Germinal center (tissue), 1 donor: Measurements from ENCODE around the gene STXBP2.

Source experiments
- DNase-seq: peaks from one replicate; pipeline ENCODE4 v3.0.0; 2012; ENCODE audit warnings: mixed read lengths, low spot score

The STXBP2 gene

DNA sequence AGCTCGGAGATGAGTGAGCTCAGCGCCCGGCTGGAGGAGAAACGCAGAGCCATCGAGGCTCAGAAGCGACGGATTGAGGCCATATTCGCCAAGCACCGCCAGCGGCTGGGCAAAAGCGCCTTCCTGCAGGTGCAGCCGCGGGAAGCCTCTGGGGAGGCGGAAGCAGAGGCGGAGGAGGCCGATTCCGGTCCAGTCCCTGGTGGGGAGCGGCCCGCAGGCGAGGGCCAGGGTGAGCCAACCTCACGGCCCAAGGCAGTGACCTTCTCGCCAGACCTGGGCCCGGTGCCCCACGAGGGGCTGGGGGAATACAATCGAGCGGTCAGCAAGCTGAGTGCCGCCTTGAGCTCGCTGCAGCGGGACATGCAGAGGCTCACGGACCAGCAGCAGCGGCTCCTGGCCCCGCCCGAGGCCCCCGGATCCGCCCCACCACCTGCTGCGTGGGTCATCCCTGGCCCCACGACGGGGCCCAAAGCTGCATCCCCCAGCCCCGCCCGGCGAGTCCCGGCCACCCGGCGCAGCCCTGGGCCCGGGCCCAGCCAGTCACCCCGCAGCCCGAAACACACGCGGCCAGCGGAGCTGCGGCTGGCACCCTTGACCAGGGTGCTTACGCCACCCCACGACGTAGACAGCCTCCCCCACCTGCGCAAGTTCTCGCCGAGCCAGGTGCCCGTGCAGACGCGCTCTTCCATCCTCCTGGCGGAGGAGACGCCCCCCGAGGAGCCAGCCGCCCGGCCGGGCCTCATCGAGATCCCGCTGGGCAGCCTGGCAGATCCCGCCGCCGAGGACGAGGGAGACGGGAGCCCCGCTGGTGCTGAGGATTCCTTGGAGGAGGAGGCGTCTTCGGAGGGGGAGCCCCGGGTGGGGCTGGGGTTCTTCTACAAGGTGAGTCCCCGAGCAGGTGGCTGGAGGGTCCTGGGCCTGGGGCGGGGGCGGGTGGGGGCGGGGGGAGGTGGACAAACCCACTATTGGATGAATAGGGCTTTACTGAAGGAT, 24.3 kb upstream of the STXBP2 start:
- no peak for DNase-seq

DNA sequence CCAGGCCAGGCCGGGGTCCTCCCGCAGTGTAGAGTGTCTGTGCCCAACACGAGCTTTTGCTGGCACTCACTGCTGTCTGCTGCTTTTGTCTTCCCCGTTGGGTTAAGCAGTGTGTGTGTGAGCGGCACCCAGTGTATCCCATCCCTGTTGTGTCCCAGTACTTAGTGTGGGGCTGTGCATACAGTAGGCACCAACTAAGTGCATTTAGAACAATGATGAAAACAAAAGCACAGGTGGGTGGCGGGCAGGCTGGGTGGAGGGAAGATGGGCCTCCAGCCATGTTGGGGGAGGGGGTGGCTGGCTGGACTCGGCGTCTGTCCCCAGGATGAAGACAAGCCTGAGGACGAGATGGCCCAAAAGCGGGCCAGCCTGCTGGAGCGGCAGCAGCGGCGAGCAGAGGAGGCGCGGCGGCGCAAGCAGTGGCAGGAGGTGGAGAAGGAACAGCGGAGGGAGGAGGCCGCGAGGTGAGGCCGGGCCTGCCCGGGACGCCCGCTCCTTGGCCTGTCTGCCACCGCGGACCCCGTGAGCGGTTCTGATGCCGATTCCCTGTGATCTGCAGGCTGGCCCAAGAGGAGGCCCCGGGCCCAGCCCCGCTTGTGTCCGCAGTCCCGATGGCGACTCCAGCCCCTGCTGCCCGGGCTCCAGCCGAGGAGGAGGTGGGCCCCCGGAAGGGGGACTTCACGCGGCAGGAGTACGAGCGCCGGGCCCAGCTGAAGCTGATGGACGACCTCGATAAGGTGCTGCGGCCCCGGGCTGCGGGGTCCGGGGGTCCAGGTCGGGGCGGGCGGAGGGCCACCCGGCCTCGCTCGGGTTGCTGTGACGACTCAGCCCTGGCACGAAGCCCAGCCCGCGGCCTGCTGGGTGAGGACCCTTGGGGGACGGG, 21.8 kb upstream of the STXBP2 start:
- DNase-seq = no peak

DNA sequence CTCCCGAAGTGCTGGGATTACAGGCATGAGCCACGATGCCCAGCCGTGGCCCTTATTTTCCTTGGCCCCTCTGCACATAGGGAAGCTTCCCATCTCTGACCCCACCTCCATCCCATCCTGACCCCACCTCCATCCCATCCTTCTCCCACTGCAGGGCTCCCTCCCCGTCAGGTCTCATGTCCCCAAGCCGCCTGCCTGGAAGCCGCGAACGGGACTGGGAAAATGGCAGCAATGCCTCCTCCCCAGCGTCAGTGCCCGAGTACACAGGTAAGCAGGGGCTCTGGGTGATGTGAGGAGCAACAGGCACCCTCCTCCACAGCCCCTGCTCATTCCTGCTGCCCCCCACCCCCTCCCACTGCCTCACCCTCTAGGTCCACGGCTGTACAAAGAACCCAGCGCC, 19.7 kb upstream of the STXBP2 start:
- DNase-seq = no peak

DNA sequence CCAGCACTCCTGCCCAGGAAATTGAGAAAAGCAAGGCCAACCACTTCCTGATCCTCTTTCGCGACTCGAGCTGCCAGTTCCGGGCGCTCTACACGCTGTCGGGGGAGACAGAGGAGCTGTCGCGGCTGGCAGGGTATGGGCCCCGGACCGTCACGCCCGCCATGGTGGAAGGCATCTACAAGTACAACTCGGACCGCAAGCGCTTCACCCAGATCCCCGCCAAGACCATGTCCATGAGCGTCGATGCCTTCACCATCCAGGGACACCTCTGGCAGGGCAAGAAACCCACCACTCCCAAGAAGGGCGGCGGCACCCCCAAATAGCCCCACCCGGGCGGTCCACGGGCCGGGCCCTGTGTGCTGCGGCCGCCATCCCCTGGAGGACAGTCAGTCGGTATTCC, 19.2 kb upstream of the STXBP2 start:
- DNase-seq = no peak

DNA sequence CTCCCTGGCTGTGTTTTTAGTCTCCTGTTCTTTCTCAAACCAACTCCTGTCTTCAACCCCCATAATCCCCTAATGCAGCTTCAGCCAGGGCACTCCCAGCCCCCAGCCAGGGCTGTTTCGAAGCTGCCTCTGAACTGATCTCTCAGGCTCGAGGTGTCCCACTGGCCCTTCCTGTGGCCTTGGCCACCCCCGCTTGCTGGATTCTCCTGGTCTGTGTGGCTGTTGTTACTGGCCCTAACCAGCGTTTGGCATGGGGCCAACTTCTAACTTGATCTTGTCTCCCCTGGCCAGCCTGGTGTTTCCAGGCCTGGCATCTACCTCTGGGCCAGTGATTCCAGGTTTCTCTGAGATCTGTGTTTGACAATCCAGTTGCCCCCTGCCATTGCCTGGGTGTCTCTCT, 18.6 kb upstream of the STXBP2 start:
- DNase-seq = no peak

DNA sequence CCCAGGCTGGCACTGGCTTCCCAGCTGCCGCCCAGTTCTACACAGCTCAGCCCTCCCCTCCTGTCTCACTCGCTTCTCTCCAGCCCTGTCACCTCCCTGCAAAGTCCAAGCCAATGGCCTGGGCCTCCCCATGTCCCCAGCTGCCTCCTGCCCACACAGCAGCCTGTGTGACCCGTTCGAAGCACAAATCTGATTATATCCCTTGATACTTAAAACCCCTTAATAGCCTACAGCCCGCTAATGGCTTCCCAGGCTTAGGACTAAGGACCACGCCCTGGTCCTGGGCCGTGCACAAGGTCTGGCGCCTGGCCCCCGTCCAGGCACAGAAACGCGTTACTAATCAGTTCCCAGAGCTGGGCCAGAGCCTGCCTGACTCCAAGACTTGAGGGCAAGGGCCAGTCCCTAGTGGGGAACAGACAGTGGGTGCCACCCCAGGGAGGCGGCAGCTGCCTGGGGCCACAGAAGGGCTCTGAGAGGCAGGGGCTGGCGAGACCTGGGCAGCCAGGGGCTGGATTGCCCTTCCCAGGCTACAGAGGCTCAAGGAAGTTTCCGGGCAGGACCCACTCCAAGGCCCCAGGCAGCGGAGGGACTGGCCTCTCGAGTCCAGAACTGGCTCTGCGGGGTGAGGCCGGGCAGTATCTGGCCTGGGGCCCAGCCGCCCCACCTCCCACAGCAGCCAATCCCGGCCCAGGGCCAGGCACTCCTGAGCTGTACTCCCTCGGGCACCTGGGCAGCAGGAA, 18.0 kb upstream of the STXBP2 start:
- no peak for DNase-seq

DNA sequence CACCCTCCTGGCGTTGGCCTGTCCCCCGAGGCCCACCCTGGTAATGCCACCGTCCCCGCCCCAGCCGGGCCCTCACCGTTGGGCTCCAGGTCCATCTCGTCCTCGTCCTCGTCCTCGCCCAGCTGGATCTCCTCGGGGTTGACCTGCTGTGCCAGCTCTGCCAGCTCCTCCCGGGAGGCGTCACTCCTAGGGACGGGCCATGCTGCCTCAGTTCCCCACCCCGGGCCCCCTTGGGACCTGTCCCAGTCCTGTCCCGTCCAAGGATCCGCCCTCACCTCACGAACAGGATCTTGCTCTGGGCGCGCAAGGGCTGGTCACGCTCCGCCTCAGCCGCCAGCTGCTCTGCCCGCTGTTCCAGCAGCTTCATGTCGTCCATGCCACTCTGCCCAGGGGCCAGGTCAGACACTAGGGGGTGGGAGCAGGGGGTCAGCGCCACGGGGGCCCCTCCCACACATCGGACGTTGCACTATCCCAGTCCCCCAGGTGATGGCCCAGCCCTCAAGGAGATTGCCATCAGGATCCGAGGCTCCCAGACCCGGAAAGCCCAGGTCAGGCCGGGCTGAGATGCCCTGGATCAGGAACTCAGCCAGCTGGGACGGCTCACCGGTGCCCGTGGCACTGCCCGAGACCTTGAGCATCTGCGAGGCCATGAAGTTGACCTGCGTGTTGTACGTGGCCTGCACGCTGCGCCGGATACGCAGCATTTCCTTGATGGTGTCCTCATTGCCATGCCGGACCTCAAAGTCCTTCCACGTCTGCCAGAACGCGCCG, 17.1 kb upstream of the STXBP2 start:
- DNase-seq = no peak

DNA sequence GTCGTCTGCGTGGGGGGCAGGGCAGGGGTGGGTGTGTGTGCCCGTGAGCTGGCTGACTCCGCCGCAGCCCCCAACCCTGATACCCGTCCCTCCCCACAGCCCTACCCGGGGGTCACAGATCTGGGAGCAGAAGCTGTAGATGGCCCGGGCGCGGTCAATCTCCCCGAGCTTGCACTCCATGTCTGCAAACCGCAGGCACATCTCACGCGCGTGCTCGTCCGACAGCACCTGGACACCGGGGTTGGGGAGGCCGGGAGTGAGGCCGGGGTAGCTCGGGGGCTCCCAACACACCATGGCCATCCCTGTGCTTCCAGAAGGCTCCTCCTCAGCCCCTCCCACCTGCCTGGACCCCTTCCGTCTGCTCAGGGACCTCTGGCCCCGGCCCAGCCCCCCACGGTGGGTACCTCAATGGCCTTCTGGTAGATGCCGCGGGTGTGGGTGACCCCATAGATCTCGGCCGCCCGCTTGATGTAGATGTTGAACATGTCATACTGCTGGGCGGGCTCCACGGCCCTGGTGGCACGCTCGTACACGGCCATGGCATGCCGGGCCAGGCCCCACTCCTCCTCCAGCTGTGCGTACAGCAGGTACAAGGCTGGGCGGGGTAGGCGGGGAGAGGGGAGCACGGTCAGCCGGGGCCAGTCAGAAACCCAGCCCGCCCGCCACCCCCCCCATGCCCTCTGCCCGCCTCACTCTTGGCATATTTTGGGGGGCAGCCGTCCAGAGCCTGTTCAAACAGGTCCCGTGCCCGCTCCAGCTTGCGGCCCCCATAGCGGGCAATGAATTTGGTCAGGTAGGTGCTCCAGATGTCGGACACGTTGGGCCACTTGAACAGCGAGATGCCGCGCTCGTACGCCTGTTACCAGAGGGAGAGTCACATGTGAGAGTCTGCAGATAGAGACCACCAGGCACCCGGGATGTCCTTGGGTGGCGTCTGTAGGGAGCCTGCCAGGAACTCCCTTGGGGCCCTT, 16.2 kb upstream of the STXBP2 start:
- DNase-seq = no peak

DNA sequence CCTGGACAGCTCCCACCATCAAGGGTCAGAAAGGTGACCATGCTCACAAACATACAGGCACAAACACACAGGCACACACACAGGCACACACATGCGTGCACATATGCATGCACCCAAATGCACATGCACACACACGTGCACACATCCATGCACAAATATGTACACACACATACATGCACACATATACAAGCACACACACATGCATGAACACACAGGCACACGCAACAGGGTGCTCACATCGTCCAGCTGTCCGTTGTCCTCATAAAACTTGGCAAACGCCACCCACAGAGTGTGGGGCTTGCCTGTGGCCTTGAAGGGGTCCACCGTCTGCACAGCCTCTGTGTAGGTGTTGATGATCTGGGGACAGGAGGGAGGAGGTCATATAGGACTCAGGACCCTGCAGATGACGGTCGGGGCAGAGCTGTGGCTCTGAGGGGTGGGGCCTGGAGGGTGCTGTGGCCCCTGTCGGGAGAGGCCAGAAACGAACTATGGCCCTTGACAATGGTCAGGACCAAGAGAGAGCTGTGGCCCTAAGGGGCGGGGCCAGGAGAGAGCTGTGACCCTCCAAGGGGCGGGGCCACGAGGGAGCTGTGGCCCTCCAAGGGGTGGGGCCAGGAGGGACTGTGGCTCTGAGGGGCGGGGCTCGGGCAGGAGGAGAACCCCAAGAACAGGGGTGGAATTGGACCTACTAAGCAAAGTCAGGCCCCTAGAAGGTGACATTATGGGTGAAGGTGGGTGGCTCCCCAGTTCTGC, 13.8 kb upstream of the STXBP2 start:
- DNase-seq = peak; percentile 26

DNA sequence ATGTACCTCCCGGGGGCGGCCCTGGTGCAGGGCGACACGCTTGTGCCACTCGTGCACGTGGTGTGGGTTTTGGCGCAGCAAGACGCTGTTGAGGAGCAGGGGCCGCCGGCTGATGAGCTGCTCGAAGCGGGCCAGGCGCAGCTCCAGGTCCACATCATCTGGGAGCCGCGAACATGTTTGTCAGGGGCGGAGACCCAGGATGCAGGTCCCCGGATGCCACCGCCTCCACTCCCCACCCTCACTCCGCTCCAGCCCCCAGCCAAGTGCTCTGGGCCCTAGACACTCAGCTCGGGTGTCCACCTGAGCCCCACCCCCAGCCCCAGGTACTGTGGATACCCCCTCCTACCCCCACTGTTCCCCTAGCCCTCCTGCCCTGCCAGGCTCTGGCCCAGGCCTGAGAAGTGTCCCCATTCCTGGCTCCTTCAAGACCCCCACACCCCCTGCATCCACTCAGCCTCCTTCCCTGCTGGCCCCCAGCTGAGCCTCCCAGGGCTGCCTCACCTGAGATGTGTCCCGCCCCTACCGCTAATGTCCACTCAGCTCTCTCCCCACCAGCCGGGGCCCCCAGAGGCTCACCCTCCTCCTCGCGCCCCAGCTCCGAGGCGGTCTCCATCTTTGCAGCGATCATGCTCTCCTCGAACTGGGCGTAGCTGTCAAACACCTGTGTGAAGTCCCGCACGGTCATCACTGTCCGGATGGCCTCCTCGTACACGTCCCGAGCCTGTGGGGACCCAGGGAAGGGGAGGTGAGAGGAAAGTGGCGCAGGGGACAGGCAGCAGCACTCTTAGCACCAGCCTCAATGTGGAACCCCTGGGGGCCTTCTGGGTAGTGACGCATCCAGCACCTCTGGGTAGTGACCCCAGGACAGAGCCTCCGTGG, 12.9 kb upstream of the STXBP2 start:
- DNase-seq = no peak

DNA sequence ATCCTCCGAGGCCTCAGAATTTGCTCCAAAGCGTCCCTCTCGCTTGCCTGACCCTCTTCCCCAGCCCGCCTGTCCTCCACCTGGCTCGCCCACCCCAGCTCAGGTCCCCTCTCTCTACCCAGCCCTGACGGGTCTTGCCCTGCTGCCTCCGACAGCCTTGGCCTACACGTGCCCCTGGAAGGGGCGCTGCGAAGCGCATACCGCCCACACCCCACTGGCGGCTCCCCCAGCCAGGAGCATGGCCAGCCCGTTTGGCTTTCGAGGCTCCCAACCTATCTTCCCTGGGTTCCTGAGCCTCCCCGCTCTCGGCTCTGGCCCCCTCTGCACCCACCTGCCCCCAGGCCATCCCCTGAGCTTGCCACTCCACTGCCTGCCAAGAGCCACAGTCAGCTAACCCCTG, 12.1 kb upstream of the STXBP2 start:
- no peak for DNase-seq

DNA sequence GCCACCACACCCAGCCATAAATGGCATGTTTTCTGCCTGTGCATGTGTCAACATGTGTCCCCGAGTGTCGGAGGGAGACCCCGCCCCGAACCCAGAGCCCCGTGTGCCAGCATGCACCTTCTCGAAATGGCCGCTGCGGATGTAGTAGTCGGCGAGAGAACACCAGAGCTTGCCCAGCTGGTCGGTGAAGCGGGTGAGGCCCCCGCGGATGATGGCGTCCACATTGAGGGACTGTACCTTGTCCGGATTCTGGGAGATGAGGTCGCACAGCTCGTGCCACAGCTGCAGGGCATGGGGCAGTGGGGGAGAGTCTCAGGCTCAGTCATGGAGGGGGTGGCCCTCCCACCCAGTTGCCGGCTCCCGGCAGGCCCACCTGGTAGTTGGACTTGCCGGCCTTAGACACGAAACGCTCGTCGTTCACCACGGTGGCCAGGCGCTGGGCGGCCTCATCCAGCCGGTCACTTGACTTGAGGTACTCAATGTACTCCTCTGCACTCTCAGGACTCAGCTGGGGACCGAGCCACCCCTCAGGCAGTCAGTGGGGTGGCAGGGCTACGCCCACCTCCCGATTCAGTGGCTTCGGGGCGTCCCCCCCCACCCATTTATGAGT, 11.0 kb upstream of the STXBP2 start:
- no peak for DNase-seq

DNA sequence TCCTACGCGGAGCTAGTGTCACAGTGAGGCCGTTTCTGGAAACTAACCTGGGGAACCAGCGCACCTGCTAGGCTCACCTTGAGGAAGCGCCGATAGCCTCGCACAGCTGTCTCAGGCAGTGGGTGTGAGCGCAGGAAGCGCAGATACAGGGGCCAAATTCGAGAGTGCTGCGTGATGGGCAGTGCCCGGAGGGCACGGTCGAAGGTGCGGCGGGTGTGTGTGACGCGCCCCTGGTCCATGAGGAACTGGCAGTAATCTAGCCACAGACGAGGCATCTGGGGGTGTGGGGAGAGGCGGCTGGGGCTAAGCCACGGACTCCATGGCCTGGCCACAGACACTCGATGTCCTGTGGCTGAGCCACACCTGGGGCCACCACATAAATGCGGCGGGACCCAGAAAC, 9.7 kb upstream of the STXBP2 start:
- DNase-seq = no peak

DNA sequence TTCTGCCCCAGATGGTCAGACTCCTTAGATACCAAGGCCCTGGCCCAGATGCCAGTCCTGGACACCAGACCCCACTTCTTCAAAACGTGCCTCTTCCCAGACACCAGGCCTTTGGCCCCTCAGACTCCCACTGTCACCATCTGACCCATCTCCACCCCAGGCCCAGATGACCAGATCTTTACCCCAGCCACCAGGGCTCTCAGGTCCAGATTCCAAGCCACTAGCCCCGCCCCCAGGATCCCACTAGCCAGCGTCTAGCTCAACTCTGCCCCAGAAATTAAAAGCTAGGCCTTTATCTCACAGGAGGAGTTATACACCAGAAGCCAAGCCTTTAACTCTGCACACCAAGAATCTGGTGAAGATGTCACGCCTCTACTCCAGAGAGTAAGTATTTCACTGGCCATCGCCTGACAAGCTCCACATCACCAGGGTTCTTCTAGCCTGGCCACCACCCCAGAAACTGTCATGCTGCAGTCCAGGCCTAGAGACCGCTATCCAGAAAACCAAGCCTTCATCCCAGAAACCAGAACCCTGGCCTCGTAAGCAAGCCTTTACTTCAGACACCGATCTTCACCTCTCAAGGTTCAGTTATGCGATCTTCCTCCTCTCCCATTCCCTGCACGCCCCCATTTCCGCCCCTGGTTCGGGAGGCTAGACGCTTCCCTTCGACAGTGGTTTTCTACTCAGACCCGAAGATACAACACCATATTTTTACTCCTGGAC, 8.2 kb upstream of the STXBP2 start:
- DNase-seq = no peak

DNA sequence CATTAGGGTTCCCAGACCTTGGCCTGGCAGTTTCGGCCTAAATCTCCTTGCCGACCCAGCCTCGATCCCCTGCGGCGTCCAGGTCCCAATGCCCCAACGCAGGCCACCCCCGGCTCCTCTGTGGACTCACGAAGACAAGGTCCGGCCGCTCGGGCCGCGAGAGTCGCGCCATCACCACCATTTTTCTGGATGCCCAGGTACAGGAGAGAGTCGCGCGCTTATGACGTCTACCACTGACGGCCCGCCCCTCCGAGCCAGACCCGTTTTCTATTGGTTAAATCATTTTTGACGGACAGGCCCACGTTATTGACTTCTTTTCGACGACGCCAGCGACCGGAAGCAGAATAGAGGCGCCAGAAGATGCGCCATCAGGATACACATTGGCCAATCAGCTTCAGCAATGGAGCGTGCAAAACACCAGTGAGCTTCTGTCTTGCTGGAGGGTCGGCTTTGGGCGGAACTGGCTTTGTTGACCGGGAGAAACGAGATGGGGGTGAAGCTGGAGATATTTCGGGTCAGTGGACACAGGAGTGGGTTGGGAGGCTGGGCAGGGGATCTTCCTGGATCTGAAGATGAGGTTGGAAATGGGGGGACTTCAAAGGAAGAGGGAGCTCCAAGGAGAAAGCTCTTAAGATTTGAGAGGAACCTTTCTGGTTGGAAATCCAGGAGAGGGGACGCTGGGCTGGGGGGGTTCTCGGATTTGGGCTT, 7.4 kb upstream of the STXBP2 start, which contains the start of the genes PET100 and XAB2:
TSS of gene PET100 (plus strand) at position 447 of the 708 bp plus-strand sequence. CDS start at position 488, 41 bp downstream.
TSS of gene XAB2 (minus strand) at position 199 of the 708 bp plus-strand sequence. CDS start at position 181, 18 bp downstream.
- DNase-seq = peak; percentile 99

DNA sequence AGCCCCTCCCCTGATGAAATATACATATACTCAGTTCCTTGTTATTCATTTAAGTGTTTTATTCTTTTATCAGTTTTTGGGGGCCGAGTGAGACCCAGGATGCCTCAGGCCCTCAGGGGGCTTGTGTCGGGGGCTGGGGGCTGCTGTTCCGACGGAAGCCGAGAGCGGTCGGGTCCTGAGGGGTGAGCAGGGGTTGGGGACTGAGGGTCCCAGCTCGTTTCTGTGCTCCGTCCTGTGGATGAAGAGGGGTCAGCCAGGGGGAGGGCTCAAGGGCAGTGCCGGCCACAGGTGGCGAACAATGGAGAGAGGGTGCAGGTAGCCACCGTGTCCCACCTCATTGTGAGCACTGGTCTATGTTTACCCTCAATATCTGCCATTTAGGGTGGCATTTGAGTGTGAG, 5.3 kb upstream of the STXBP2 start:
- no peak for DNase-seq
